OCI-LY3 (cell line): ENCODE measurements around the gene MDK.

Experiments
- CTCF ChIP-seq: fragments of 200-600, 300-600 bp; sonication (generic); IDR thresholded peaks from 2 replicates; pipeline ENCODE4 v1.5.1; 2014; ENCODE audit warnings: antibody characterized with exemption, low read length, low read depth
- EZH2phosphoT487 ChIP-seq: fragments of 200-600 bp; shearing (Covaris generic); IDR thresholded peaks from 2 replicates; pipeline ENCODE4 v1.6.1; 2018; ENCODE audit warnings: antibody characterized with exemption, mixed run types, low read depth

GRCh38 chr11:46388619-46389449 lies 7.4 kb downstream of the MDK start:
- TF ChIP-seq CTCF (no peak), EZH2phosphoT487 (no peak)
